ENCODE results near the gene CRTAC1.

CRTAC1 gene

DNA sequence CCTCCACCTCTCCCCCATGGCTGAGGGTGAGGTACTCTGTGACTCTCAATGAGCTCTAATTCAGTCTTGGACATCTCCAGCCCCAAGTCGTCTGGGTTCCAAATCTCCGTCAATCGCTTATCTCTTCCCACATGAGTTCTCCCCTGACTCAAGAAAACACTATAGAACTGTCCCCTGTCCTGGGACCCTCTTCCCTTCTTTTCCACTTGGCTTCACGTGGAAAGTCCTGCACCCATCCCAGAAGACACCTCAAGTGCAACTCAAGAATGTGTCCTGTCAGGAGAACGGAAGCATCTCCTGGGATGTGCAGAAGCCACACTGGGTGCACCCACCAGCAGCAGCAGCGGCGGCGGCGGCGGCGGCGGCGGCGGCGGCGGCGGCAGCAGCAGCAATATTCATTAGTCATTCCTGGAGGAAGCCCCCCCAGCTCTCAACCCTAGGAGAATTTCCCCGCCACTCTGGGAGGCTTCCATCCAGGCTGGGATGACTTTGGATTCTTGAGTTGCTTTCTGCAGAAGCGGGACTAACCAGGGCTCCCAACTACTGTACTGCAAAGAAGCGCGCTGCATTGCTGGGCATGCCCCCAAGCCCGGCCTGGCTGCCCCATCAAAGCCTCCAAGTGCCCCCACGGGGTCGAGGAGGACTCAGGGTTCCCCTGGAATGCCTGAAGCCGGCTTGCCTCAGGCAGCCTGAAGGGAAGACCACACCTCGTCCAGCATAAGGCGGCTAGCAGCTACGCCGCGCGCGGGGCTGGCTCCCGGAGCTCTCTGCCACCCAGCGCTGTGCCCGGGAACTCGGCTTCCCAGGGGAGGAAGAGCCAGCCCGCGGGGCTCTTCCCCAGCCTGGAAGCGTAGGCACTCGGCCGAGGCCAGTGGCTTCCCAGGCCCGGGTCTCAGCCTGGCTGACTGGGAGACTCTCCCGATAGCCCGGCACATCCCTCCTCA, 1.0 kb downstream of the CRTAC1 start:
- no peak for DNase-seq (ENCODE audit: low read depth in 3 of 3)

DNA sequence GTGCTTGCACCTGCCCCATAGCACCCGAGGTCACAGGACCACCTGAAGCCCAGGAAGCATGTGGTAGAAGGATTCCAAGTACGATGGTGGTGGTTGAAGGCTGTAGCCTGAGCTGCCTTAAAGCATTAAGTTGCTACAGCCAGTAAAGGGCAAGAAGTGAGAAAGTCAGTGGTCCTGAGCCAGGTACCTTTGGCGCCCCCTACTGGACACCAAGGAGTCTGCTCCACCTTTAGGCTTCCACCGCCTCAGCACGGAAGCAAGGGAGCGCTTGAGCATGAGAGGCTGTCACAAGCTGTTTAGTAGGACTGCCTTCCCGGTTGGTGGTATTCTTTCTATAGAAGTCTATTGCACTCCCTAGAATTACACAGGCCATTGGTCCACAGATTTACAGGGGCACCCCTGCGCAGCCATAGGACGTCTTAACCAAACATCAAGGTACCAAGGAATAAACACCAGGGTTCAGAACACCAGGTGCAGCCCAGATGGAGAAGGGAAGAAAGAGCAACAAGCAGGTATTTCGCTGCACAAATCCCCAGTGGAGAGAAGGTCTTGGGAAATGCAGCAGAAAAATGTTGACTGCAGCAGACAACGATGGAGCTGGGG, 2.2 kb downstream of the CRTAC1 start:
- peak; percentile 12 to 57 (median 28) for DNase-seq (ENCODE audit: low read depth in 3 of 3)

DNA sequence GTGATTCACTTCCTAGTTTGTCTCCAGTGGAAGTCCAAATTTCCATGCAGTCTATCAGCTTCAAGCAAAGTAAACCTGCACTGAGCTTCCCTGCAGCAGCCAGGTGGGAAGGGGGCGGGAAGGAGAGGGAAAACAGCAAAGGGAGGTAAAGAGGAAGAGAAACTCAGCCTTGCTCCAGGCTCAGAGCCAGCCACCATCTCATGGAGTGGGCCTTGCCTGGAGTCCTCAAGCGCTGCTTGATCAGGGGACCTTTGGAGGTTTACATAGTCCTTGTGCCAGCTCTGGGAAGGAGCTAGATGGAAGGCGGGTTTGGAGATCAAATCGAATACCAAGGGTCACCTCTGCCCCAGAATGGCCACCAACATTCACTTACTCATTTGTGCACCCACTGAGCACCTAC, 7.4 kb downstream of the CRTAC1 start:
- DNase-seq (ENCODE audit: low read depth in 3 of 3): no peak

DNA sequence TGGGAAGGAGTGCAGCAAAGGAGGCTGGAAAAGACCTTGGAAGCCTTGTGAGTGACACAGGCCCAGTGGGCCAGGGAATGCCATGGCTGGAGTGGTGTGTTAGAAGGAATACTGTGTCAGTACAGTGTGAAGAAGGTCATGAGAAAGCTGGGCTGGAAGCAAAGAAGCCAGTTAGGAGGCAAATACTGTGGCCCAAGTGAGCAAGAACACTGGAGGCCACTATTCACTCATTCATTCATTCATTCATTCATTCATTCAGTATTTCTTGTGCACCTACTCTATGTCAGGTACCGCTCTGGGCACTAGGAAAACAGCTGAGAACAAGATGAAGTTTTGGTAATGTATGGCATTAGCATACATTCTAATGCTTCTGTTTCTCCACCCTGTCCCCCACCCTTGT, 9.6 kb downstream of the CRTAC1 start:
- no peak for DNase-seq (ENCODE audit: low read depth in 3 of 3)

DNA sequence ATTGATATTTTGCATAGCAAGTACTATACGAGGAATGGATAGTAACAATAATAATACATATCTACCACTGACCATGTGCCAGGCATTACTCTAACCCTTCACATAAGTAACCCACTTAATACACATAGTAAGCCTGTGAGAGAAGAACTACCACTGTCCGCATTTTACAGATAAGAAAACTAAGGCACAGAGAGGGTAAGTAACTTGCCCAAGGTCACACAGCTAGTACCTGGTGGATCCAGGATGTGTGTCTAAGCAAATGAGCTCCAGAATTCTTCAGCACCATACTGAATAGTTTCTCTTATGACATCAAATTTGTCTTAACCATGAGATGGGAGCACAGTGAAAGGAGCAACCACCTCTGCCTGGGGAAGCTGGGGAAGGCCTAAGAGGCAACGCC, 10.2 kb downstream of the CRTAC1 start:
- no peak for DNase-seq (ENCODE audit: low read depth in 3 of 3)

DNA sequence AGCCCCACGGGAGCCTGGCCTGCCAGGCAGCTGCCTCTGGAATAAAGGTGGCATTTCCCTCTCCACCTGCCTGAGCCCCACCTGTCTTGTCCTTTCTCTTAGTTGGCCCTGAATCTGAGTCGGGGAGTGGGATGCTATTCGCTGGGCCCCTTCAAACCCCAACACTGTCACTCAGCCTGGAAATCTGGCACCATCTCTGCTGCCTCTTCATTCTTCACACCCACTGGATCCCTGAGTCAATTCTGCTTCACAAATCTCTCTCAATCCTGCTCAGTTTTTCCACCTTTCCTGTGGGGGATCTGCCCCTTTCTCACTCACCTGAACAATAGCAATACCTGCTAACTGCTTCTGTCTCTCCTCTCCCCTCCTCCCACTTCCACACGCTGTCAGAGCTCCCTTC, 10.6 kb downstream of the CRTAC1 start:
- DNase-seq (ENCODE audit: low read depth in 3 of 3): no peak

DNA sequence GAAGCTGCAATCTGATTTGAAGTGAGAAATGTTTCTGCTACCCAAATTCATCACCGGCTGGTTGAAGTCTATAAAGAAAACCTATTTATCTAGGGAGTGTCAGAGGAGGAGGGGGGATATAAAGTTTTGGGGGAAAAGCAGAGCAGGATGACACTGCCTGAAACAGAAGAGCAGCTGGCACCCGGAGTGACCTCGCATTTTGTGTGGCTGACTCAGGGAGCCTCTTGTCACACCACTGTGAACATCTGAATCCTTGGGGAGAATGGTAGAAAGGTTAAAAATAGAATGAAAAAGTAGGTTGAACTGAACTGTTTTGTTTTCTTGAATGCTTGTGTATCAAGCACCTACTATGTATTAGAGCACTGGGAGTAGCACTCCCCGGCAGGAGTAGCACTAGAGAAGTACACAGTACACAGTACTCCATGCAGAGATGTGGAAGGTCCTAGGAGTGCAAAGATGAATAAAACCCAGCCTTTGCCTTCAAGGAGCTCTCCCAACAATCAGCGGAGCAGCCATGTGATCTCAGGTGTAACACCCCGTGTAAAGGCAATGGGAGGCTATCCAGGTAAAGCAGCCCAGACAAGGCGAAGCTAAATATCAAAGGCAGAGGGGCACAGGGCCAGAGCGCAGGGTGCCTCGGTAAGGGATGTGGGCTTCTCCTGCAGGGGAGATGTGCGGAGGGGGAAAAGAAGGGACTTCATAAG, 13.5 kb downstream of the CRTAC1 start:
- no peak for DNase-seq (ENCODE audit: low read depth in 3 of 3)

DNA sequence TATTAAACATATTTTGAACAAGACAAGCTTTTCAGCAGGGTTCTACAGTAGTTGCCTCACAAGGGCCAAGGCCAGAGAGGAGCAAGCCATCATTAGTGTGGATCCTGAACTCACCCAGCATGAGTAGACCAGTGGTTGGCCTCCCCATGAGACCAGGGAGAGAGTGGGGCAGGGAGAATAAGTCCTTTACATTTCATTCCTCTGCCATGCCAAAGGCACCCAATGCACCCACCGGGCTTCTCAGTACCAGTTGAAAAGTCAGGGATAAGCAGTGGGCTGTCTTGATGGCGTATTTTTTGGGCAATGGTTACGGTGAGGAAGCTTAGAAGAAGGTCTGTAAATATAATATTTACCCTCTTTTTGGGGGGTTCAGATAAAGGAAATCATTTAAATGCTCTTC, 16.6 kb downstream of the CRTAC1 start:
- DNase-seq (ENCODE audit: low read depth in 3 of 3): no peak

DNA sequence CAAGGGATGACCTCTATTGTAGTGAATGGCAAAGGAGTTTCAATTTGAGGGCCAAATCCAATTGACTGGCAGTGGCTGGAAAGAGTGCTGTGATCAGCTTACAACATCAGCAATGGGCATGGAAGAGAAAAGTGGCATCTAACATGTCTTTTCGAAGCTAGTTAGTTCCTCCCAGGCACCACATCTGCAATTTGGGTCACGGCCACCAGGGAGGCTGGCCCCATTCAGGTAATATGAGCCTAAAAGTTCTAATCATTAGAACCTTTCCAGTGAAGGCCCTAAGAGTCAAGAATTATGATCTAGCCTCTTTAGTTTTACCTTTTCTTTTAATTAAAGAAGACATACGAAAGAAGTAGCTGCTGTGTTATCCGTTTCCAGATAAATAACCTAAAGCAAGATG, 17.3 kb downstream of the CRTAC1 start:
- DNase-seq (ENCODE audit: low read depth in 3 of 3): no peak

DNA sequence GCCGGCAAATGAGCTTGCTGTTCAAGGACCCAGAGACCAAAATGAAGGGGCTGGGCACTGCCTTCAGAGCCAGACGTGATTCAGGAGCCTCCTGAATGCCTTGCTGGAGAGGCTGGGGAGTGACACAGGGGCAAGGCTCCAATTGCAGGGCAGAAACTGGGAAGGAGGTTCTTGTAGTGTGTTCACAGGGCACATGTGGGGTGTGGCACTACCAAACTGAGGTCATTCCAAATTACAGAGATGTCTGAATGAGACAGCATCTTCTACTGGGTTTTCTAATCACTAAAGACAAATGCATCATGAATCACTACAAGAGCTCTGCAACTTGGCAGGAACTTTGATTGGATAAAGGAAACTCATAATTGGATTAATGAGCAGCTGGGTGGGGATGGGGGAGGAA, 17.8 kb downstream of the CRTAC1 start:
- DNase-seq (ENCODE audit: low read depth in 3 of 3): no peak

DNA sequence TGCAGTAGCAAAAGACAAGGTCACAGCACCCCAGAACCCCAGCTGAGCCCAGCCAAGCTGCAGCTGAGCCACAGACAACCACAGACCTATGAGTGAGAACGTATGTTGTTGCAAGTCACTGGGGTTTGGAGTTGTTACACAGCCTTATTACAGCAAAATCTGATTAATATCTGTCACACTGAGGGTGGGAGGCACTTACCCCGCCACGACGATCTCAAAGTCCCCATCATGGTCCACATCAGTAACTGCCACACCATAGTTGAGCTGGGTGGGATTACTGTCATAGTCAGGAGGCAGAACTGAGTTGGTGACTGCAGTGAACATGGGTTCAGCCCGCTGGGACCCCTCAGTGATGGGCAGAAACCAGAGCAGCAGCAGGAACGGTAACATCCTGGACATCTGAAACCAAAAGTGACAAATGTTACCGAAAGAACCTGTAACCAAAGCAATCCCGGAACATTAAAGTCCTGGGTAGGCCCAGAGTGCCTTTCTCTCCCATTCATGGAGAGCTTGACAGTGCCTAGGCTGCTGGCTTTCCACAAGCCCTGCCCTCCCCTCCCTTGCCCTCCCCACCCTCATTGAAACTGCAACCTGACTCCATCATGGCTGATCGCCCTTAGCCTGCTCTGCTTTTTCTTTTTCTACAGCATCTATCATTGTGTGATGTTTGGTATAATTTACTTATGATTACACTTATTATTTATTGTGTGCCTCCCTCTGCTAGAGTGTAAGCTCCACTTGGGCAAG, 19.3 kb downstream of the CRTAC1 start:
- no peak for DNase-seq (ENCODE audit: low read depth in 3 of 3)

DNA sequence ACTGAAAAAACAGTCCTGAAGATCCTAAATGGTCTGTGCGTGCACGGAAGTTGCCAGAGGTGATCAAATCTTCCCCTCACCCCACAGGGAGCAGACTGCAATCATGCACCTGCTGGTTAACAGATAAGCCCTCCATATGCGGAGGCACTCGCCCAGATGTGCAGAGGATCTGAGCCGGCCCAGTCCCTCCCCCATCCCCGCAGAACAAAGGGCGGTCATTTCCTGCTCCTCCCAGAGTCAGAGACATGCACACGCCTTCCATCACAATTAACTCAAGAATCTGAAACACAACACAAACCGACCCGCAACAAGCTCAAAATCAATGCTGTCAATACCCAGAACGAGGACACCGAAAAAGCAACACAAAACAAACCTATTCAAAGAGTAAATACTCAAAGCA, 24.2 kb downstream of the CRTAC1 start:
- no peak for DNase-seq (ENCODE audit: low read depth in 3 of 3)

DNA sequence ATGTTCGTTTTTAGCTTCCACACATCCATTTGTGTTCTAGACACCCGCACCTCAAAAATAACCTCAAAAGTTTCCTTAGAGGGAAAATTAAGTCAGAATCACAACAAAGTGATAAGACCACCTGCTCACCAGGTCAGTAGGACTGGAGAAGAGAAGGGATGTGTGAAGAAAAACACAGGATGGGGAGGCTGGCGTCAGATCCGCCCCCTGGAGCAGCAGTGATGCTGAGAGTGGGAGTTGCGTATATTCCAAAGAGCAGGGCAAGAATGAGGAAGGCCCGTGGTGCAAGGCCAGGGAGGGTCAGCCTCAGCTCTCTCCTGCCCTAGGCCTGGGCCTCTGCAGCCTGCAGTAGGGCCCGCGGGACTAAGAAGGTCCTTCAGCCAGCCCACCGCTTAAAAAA, 28.7 kb downstream of the CRTAC1 start:
- DNase-seq (ENCODE audit: low read depth in 3 of 3): no peak

DNA sequence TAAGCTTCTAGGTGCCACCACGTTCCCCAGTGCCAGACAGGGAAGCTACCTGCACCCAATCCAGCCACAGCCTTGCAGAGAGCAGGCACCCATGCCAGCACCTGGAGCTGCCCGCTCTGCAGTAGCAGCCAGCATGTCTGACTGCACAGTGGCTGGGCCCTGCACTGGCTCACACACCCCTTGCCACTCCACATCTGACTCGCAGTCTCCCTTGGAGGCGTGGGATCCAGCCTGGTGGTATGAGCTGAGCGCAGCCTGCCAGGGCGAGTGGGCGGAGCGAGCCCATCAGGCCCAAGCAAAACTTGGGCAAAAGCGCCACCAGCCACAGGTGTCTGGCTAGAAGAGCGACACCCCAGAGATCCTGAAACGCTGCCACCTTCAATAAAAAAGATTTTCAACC, 30.1 kb downstream of the CRTAC1 start:
- DNase-seq (ENCODE audit: low read depth in 3 of 3): no peak

DNA sequence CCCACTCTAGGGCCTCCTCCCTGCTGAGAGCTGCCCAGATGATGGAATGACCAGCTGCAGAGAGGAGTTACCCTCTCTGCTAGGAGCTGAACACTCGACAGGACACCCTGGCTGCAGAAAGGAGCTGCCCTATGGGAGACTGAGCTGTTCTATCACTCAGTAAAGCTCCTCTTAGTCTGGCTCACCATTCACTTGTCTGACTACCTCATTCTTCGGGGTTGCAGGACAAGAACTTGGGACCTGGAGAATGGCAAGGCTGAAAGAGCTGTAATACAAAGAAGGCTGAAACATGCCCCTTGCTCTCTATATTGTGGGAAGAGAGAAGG, 30.5 kb downstream of the CRTAC1 start:
- no peak for DNase-seq (ENCODE audit: low read depth in 3 of 3)

DNA sequence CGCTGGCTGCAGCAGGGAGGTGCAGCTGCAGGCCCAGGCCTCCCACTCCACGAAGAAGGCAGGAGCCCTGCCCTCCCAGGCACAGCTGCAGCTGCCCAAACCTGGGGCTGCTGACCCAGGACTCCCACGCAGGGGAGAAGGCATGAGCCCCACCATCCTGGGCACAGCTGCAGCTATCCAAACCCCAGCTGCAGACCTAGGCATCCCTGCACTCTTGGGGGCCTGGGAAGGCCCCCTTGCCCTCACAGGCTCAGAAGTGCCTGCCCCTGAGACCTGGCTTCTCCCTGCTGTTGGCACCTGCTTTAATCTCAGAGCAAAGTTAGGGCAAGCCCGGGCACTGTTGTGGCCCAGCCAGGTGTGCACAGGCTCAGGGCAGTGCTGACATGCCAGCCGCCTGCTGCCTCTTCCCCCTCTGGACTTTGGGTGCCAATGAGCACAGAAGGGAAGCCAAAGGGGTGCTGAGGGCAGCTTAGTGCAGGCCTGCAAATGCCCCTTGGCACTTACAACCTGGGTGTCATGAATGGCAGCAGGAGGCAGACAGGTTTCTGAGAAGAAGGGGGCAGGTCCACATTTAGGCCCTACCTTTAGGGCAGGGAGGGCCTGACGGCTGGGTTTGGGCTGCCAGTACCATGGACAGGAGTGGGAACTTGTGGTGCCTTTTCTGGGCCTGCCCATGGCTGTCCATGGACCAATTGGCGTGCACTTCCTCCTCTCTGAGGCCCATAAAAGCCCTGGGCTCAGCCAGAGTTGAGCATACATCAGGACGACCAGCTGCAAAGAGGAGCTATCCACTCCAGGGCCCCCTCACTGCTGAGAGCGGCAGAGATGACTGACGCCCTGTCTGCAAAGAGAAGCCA, 31.1 kb downstream of the CRTAC1 start:
- DNase-seq (ENCODE audit: low read depth in 3 of 3): no peak

DNA sequence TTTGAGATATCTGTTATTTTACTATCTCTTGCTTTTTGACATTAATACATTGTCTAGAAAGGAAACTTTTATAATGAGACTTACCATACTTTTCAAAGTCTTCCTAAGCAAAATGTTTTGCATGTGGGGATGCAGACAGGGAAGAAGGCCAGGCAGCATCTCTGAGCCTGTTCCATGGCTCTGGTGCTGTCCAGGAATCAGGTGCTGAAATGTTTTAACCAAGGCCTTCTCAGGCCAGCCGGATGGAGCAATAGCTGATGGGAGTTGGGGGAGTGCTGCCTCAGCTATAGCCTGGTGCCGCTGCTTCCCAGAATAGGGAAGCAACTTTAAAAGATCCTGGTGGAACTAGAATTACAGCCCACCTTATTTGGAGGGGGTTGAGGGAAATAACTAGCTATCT, 38.5 kb downstream of the CRTAC1 start:
- no peak for DNase-seq (ENCODE audit: low read depth in 3 of 3)

DNA sequence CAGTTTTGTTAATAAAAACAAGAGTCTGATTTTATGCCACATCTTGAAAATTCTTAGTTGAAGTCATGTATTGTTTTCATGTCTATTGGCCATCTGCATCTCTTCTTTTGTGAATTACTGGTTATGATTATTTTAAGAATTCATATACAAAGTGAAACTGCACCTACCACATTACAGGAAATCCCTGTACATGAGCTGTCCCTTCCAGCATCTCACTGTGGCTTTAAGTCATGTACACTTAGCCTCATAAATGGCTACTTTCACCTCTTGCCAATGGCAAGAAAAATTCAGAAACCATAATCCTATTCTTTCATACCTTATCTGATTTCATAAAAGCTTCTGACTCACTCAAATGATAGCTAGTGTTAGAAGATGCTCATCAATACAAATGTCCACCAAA, 48.6 kb downstream of the CRTAC1 start:
- no peak for DNase-seq (ENCODE audit: low read depth in 3 of 3)

DNA sequence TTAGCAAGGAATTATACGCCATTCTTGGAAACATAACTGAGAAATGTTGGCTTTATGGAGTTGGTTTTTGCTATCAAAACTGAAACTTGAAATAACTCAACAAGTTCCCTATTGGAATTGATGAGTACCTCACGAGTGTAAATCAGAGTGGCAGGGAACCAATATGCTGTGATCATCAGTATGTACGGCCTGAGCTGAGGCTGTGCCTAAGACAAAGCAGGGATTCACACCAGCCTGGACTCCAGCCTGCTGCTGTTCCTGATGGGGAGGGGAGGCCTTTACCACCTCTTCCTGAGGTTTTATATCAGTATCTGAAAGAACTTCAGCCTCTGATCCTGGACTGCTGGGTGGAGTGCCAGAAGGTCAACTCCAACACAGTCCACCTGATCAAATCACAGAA, 52.7 kb downstream of the CRTAC1 start:
- DNase-seq (ENCODE audit: low read depth in 3 of 3): no peak

DNA sequence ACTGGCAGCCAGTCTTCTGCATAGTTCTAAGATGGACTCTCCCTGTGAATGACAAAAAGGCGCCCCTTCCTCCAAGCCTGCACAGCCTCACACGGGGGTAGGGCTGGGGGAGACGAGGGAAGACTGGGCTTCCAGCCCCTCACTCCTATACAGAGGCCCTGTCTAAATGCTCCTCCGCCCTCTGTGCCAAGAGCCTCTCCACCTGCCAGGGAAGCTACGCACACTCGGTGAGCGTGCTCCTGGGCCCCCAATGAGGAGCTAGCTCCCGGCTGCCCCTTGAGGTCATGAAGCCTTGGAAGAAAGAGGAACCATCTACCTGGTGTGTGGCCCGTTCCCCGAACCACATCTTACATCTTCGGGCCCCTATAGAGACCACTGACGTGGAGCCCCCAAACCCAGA, 54.8 kb downstream of the CRTAC1 start:
- no peak for DNase-seq (ENCODE audit: low read depth in 3 of 3)
